ENCODE results near the gene CALML5.

DNA sequence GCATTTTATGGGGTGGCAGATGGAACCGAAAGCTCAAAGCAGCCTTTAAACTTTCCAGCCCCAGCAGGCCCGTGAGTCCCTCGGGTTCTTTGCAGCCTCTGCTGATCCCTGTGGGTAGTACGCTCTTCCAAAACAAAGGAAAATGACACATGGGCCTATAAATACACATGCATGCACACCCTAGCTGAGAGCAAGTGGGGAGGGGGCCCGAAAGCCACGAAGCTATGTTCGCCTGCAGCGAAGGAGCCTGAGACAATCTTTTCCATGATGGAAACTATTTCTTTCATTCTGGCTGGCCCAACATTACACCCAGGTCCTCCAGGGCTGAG is 32.2 kb downstream of the CALML5 start:
- TF ChIP-seq, protein P1, sequence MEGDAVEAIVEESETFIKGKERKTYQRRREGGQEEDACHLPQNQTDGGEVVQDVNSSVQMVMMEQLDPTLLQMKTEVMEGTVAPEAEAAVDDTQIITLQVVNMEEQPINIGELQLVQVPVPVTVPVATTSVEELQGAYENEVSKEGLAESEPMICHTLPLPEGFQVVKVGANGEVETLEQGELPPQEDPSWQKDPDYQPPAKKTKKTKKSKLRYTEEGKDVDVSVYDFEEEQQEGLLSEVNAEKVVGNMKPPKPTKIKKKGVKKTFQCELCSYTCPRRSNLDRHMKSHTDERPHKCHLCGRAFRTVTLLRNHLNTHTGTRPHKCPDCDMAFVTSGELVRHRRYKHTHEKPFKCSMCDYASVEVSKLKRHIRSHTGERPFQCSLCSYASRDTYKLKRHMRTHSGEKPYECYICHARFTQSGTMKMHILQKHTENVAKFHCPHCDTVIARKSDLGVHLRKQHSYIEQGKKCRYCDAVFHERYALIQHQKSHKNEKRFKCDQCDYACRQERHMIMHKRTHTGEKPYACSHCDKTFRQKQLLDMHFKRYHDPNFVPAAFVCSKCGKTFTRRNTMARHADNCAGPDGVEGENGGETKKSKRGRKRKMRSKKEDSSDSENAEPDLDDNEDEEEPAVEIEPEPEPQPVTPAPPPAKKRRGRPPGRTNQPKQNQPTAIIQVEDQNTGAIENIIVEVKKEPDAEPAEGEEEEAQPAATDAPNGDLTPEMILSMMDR (IDR thresholded peaks at IDR 0.05): no peak
- no peak for TF ChIP-seq NR3C1 (CRISPR knock-in tag; conservative IDR thresholded peaks at IDR 0.05; ENCODE audit: low read depth)
- TF ChIP-seq, protein P2, sequence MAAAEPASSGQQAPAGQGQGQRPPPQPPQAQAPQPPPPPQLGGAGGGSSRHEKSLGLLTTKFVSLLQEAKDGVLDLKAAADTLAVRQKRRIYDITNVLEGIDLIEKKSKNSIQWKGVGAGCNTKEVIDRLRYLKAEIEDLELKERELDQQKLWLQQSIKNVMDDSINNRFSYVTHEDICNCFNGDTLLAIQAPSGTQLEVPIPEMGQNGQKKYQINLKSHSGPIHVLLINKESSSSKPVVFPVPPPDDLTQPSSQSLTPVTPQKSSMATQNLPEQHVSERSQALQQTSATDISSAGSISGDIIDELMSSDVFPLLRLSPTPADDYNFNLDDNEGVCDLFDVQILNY (CRISPR knock-in tag; IDR thresholded peaks at IDR 0.05): no peak
- TF ChIP-seq RELA (CRISPR knock-in tag; IDR thresholded peaks at IDR 0.05; ENCODE audit: borderline replicate concordance): no peak
- no peak for TF ChIP-seq ZNF138 (CRISPR knock-in tag; conservative IDR thresholded peaks at IDR 0.05)
- TF ChIP-seq SP1 (CRISPR knock-in tag; conservative IDR thresholded peaks at IDR 0.05): no peak
- TF ChIP-seq, protein P3, sequence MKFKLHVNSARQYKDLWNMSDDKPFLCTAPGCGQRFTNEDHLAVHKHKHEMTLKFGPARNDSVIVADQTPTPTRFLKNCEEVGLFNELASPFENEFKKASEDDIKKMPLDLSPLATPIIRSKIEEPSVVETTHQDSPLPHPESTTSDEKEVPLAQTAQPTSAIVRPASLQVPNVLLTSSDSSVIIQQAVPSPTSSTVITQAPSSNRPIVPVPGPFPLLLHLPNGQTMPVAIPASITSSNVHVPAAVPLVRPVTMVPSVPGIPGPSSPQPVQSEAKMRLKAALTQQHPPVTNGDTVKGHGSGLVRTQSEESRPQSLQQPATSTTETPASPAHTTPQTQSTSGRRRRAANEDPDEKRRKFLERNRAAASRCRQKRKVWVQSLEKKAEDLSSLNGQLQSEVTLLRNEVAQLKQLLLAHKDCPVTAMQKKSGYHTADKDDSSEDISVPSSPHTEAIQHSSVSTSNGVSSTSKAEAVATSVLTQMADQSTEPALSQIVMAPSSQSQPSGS (CRISPR knock-in tag; IDR thresholded peaks at IDR 0.05; ENCODE audit: borderline replicate concordance, low read depth): no peak
- TF ChIP-seq, protein P4, sequence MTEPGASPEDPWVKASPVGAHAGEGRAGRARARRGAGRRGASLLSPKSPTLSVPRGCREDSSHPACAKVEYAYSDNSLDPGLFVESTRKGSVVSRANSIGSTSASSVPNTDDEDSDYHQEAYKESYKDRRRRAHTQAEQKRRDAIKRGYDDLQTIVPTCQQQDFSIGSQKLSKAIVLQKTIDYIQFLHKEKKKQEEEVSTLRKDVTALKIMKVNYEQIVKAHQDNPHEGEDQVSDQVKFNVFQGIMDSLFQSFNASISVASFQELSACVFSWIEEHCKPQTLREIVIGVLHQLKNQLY (CRISPR knock-in tag; IDR thresholded peaks at IDR 0.05): no peak
- no peak for TF ChIP-seq CBFB (CRISPR knock-in tag; IDR thresholded peaks at IDR 0.05; ENCODE audit: low read depth)
- TF ChIP-seq, protein P5, sequence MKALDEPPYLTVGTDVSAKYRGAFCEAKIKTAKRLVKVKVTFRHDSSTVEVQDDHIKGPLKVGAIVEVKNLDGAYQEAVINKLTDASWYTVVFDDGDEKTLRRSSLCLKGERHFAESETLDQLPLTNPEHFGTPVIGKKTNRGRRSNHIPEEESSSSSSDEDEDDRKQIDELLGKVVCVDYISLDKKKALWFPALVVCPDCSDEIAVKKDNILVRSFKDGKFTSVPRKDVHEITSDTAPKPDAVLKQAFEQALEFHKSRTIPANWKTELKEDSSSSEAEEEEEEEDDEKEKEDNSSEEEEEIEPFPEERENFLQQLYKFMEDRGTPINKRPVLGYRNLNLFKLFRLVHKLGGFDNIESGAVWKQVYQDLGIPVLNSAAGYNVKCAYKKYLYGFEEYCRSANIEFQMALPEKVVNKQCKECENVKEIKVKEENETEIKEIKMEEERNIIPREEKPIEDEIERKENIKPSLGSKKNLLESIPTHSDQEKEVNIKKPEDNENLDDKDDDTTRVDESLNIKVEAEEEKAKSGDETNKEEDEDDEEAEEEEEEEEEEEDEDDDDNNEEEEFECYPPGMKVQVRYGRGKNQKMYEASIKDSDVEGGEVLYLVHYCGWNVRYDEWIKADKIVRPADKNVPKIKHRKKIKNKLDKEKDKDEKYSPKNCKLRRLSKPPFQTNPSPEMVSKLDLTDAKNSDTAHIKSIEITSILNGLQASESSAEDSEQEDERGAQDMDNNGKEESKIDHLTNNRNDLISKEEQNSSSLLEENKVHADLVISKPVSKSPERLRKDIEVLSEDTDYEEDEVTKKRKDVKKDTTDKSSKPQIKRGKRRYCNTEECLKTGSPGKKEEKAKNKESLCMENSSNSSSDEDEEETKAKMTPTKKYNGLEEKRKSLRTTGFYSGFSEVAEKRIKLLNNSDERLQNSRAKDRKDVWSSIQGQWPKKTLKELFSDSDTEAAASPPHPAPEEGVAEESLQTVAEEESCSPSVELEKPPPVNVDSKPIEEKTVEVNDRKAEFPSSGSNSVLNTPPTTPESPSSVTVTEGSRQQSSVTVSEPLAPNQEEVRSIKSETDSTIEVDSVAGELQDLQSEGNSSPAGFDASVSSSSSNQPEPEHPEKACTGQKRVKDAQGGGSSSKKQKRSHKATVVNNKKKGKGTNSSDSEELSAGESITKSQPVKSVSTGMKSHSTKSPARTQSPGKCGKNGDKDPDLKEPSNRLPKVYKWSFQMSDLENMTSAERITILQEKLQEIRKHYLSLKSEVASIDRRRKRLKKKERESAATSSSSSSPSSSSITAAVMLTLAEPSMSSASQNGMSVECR (CRISPR knock-in tag; IDR thresholded peaks at IDR 0.05; ENCODE audit: borderline replicate concordance): no peak
- no peak for TF ChIP-seq NR2C2 (CRISPR knock-in tag; IDR thresholded peaks at IDR 0.05)
- no peak for TF ChIP-seq NFATC4 (CRISPR knock-in tag; IDR thresholded peaks at IDR 0.05)
- TF ChIP-seq, protein P6, sequence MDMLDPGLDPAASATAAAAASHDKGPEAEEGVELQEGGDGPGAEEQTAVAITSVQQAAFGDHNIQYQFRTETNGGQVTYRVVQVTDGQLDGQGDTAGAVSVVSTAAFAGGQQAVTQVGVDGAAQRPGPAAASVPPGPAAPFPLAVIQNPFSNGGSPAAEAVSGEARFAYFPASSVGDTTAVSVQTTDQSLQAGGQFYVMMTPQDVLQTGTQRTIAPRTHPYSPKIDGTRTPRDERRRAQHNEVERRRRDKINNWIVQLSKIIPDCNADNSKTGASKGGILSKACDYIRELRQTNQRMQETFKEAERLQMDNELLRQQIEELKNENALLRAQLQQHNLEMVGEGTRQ (CRISPR knock-in tag; IDR thresholded peaks at IDR 0.05): no peak

Measured in WTC11 (cell line).